Vagina (tissue), 2 donors: Measurements from ENCODE around the gene PAM16. TPM values are rescaled to one million over a fixed set of nuclear protein-coding genes. Genes with fewer than 3 reads are reported as not detected.

ENCODE experiments used
- DNase-seq, 2 donors: peaks; one replicate each; pipeline ENCODE4 v3.0.0-alpha.2; 2017; ENCODE audit errors: extremely low spot score in 2 of 2
- H3K27ac ChIP-seq: fragments of 200-600 bp; sonication (generic); one replicate; pipeline ENCODE4 v1.5.1; 2019
- H3K27me3 ChIP-seq: fragments of 200-600 bp; sonication (generic); one replicate; pipeline ENCODE4 v1.5.1; 2019
- H3K36me3 ChIP-seq, 2 donors: fragments of 200-600 bp; sonication (generic); one replicate each; pipeline ENCODE4 v1.5.1; 2017 to 2019
- H3K4me1 ChIP-seq: fragments of 200-600 bp; sonication (generic); one replicate; pipeline ENCODE4 v1.5.1; 2019
- H3K4me3 ChIP-seq, 2 donors: fragments of 200-600 bp; sonication (generic); 1 replicate in 1 of 2; 2 replicates in 1 of 2; pipeline ENCODE4 v1.5.1; 2016 to 2019
- H3K9me3 ChIP-seq: fragments of 200-600 bp; sonication (generic); one replicate; pipeline ENCODE4 v1.5.1; 2019
- POLR2A ChIP-seq, 2 donors: fragments of 450-650 bp; IDR thresholded peaks; one replicate each; pipeline ENCODE4 v1.6.1; 2017; ENCODE audit warnings: antibody characterized with exemption in 2 of 2, mild to moderate bottlenecking in 2 of 2, moderate library complexity in 2 of 2
- POLR2AphosphoS5 ChIP-seq, 2 donors: sonication (generic); formaldehyde crosslinking; IDR thresholded peaks; one replicate each; pipeline ENCODE4 v1.9.0; 2017; ENCODE audit warnings: antibody characterized with exemption in 2 of 2, mild to moderate bottlenecking in 2 of 2, low read depth in 1 of 2; ENCODE audit not compliant: insufficient read depth in 1 of 2
- intact Hi-C: fragments of 100-400 bp; cut with DNase I; formaldehyde crosslinking; loops from one replicate; pipeline ENCODE4 v1.15.1; 2023
- total RNA-seq: library from RNA; depleted of rRNA; stranded (reverse); fragments of >200 nt; gene quantifications from one replicate; pipeline ENCODE4 v1.2.3, GENCODE V29; 2016
- TF ChIP-seq, protein P1 (sequence below), 3 experiments: fragments of 450-650 bp in 2 of 3; fragments of 200-600 bp in 1 of 3; sonication (generic) in 1 of 3; IDR thresholded peaks; one replicate each; pipeline ENCODE4 v1.5.1; 2017 to 2019; ENCODE audit warnings: antibody characterized with exemption in 3 of 3, mild to moderate bottlenecking in 2 of 3, moderate library complexity in 2 of 3

Gene PAM16
- total RNA-seq, 1 donor from 2014 or later = 76.1 TPM

DNA sequence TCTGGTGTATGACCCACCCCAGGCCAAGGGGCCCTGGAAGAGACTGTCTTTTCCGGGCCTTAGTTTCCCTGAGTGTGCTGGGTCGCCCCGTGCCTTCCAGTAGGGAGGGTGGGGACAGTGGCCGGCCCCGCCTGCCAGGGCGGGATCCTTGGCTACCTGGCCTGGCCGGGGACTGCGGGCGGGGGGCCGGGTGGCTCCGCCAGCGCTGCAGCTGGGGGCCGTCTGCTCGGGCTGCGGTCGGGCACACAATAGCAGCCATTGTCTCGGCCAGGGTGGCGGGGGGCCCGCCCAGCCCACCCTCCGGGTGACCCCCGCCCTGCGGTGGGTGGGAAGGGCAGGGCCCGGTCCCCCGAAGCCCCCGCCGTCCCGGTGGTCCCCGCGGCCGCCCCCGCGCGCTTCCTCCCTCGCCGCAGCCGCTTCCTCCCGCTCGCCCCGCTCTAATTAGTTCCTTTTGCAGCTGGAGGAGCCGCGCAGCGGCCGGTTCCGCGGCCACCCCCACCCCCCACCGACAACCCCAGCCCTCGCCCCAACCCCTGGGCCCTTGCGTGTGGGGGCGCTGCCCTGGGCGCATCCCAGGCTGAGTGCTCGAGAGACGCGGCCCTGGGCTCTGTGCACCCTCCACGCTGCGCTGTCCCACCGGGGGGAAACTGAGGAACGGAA, 23.6 kb downstream of the PAM16 start:
- peak overlapping the region; percentile 57 to 60 for H3K4me3 ChIP-seq
- H3K9me3 ChIP-seq = no peaks in the 10 kb centered on the region
- peaks cover 0 to 4% of the 10 kb centered on the region in 2 donors for H3K36me3 ChIP-seq
- peak overlapping the region; percentile 93 for H3K27ac ChIP-seq
- no peaks in the 10 kb centered on the region for H3K27me3 ChIP-seq
- TF ChIP-seq, protein P1, sequence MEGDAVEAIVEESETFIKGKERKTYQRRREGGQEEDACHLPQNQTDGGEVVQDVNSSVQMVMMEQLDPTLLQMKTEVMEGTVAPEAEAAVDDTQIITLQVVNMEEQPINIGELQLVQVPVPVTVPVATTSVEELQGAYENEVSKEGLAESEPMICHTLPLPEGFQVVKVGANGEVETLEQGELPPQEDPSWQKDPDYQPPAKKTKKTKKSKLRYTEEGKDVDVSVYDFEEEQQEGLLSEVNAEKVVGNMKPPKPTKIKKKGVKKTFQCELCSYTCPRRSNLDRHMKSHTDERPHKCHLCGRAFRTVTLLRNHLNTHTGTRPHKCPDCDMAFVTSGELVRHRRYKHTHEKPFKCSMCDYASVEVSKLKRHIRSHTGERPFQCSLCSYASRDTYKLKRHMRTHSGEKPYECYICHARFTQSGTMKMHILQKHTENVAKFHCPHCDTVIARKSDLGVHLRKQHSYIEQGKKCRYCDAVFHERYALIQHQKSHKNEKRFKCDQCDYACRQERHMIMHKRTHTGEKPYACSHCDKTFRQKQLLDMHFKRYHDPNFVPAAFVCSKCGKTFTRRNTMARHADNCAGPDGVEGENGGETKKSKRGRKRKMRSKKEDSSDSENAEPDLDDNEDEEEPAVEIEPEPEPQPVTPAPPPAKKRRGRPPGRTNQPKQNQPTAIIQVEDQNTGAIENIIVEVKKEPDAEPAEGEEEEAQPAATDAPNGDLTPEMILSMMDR (IDR thresholded peaks at IDR 0.05) = no peak
- TF ChIP-seq POLR2AphosphoS5 (IDR thresholded peaks at IDR 0.05; ENCODE audit: insufficient read depth in 1 of 2, low read depth in 1 of 2) (no peak), POLR2A (IDR thresholded peaks at IDR 0.05) (no peak)
- intact Hi-C loops = no loop called here
- no peak for DNase-seq
- H3K4me1 ChIP-seq = peaks cover 70% of the 10 kb centered on the region

DNA sequence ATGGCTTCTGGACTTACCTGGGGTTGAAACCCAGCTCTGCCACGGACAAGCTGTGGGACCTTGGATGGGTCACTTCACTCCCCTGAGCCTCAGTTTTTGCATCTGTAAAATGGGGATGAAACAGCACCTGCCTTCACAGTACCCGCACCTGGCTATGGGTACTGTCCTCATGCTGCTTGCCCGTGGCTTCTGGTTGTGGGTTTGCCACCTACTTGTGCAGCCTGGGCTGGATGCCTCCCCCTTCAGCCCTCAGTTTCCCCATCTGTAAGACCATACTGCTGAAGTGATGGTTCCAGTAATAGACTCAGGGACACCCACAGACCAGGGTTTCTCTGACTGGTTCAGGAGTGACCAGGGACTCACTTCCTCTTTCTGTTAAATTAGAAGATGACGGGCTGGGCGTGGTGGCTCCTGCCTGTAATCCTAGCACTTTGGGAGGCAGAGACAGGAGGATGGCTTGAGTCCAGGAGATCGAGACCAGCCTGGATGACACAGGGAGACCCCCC, 25.8 kb downstream of the PAM16 start:
- Histone ChIP-seq H3K36me3 (no peaks in the 10 kb centered on the region), H3K27me3 (no peaks in the 10 kb centered on the region), H3K9me3 (no peaks in the 10 kb centered on the region), H3K4me1 (peaks cover 88% of the 10 kb centered on the region), H3K27ac (peak overlapping the region; percentile 88), H3K4me3 (no peak overlapping the region)
- DNase-seq = no peak
- TF ChIP-seq POLR2A (IDR thresholded peaks at IDR 0.05) (no peak), POLR2AphosphoS5 (IDR thresholded peaks at IDR 0.05; ENCODE audit: insufficient read depth in 1 of 2, low read depth in 1 of 2) (no peak)
- TF ChIP-seq, protein P1 (IDR thresholded peaks at IDR 0.05) = no peak
- intact Hi-C loops = no loop called here

DNA sequence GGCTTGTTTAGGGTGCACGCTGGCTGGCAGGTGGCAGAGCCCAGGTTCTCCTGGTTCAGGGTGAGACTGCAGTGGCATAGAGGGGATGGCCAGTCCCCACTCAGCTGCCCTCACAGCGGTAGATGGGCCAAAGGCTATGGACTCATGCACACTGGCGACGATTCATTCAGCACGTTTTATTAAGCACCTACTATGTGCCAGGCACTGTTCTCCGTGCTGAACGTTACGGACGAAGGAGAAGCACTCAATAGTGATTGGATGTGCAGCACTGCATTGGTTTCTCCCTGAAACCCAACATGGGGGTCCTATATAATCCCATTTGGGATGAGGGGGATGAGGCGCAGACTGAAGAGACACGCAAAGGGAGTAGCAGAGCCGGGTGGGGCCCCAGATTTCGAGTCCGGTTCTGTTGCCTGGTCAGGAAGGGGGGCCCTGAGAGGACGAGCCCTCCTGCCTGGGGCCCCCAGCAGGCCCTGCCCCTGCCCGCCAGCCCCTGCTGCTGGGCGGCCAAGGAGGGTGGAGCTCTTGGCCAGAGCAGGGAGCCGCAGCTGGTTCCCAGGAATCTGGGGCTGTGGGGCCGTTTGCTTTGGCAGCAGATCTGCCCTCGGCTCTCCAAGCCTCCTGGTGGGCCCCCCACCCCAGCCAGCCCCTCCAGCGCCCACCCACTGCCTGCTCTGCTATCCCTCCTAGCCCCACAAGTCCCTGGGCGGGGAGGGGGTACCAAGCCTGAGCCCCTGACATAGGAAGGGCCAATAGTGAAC, 26.4 kb downstream of the PAM16 start:
- no peaks in the 10 kb centered on the region for H3K9me3 ChIP-seq
- no peak for TF ChIP-seq POLR2AphosphoS5 (IDR thresholded peaks at IDR 0.05; ENCODE audit: insufficient read depth in 1 of 2, low read depth in 1 of 2)
- no peak for TF ChIP-seq POLR2A (IDR thresholded peaks at IDR 0.05)
- TF ChIP-seq, protein P1 (IDR thresholded peaks at IDR 0.05) = no peak
- DNase-seq = no peak
- no peaks in the 10 kb centered on the region for H3K27me3 ChIP-seq
- intact Hi-C loops = no loop called here
- peaks cover 91% of the 10 kb centered on the region for H3K4me1 ChIP-seq
- H3K27ac ChIP-seq = peak overlapping the region; percentile 88
- no peak overlapping the region for H3K4me3 ChIP-seq
- no peaks in the 10 kb centered on the region for H3K36me3 ChIP-seq

DNA sequence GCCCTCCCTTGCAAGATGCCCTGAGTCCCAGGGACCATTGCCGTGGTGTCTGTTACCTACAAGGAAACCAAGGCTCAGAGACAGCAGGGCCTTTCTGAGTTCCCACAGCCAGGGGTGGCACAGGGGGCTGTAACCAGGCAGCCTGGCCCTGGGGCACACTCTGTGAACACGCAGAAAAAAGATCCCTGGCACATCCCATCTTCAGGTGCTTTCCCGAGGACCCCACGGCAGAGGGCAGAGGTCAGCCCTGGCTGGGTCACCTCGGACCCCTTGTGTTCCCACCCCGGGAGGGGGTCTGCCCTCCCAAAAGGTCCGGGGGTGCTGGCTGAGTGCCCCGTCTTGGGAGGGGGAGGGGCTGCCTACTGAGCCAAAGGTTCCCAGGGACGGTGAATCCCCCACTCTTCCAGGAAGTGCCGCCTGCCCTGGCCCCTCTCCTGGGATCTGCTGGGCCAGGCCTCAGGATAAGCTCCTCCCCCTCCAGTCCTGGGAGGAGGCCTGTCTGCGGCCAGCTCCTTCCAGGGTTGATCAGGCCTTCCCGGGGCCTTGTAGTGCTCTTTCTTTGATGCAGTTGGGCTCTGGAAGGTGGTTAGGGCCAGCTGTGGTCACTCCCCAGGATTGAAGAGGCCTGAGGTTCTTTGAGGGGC, 27.2 kb downstream of the PAM16 start:
- H3K4me1 ChIP-seq = peaks cover 91% of the 10 kb centered on the region
- TF ChIP-seq POLR2A (IDR thresholded peaks at IDR 0.05) (no peak), POLR2AphosphoS5 (IDR thresholded peaks at IDR 0.05; ENCODE audit: insufficient read depth in 1 of 2, low read depth in 1 of 2) (peak in 1 of 2 donors; percentile 28)
- no peak for DNase-seq

DNA sequence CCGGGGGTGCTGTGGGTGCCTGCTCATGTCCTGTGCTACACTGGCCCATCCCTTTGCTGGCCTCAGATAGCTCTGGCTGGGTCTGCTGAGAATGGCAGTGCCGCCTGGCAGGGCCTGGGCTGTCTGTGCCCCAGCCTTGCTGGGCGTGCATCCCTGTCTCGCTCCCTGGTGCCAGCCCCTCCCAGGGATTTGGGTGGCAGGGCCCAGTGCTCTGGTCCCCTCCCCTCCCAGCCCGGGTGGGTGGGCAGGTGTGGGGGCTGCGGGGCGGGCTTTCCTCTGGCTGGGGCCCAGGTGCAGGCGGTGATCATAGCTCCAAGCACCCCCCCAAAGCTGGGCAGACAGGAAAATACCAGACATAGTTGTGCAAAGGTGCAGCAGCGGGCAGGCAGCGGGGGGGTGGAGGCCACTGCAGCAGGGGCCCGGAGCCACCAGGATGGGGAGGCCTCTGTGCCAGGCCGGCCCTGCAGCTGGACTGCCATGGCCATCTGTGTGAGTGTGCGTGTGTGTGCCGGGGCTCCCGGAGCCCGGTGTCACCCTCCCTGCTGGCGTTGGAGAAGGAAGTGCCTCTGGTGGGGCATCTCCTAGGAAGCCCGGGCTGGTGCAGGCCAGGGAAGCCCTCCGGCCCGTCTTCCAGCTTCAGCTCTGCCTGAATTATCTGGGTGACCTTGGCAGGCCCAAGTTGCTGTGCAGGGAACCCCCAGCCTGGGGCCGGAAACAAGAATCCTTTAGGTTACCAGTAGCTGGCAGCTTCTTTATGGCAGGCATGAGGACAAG, 27.9 kb downstream of the PAM16 start:
- intact Hi-C loops = no loop called here

More for the DNA sequence above, 27.2 kb downstream of the PAM16 start:
- Histone ChIP-seq H3K27me3 (no peaks in the 10 kb centered on the region), H3K9me3 (no peaks in the 10 kb centered on the region), H3K36me3 (no peaks in the 10 kb centered on the region), H3K4me3 (no peak overlapping the region), H3K27ac (peak overlapping the region; percentile 88)
- intact Hi-C loops = no loop called here

More for the DNA sequence above, 27.9 kb downstream of the PAM16 start:
- Histone ChIP-seq H3K9me3 (no peaks in the 10 kb centered on the region), H3K27me3 (no peaks in the 10 kb centered on the region), H3K4me1 (peaks cover 91% of the 10 kb centered on the region), H3K36me3 (no peaks in the 10 kb centered on the region), H3K27ac (peak overlapping the region; percentile 88), H3K4me3 (no peak overlapping the region)
- DNase-seq = no peak
- TF ChIP-seq, protein P1 (IDR thresholded peaks at IDR 0.05) = no peak
- TF ChIP-seq POLR2AphosphoS5 (IDR thresholded peaks at IDR 0.05; ENCODE audit: insufficient read depth in 1 of 2, low read depth in 1 of 2) (no peak), POLR2A (IDR thresholded peaks at IDR 0.05) (no peak)
